ENCODE data around the gene RBP7.

Gene RBP7

DNA sequence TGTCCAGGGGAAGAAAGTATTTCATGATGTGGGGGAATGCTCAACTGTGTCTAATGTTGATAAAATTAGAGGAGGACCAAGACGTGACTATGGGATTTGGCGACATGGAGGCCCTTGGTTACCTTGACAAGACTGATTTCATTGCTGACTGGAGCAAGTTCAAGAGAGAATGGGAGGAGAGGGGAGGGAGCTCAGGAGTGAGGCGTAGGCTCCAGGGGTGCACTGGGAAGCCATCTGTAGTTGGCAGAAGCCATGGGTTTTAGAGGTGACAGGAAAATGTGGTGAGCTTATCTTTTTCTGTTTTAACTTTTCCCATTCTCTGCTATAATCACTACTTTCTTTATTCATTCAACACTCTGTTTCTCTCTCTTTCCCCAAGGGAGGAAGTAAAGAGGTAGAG is 51.6 kb downstream of the RBP7 start:
- DNase-seq (ENCODE audit: low read depth in 2 of 2), result no peak
- H3K4me3 ChIP-seq (replicated peaks in 1 of 2; ENCODE audit: low read depth in 2 of 2, low read length in 2 of 2), result no peak overlapping the region
- TF ChIP-seq, protein P1, sequence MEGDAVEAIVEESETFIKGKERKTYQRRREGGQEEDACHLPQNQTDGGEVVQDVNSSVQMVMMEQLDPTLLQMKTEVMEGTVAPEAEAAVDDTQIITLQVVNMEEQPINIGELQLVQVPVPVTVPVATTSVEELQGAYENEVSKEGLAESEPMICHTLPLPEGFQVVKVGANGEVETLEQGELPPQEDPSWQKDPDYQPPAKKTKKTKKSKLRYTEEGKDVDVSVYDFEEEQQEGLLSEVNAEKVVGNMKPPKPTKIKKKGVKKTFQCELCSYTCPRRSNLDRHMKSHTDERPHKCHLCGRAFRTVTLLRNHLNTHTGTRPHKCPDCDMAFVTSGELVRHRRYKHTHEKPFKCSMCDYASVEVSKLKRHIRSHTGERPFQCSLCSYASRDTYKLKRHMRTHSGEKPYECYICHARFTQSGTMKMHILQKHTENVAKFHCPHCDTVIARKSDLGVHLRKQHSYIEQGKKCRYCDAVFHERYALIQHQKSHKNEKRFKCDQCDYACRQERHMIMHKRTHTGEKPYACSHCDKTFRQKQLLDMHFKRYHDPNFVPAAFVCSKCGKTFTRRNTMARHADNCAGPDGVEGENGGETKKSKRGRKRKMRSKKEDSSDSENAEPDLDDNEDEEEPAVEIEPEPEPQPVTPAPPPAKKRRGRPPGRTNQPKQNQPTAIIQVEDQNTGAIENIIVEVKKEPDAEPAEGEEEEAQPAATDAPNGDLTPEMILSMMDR (IDR thresholded peaks at IDR 0.05; ENCODE audit: low read depth, low read length), result no peak

DNA sequence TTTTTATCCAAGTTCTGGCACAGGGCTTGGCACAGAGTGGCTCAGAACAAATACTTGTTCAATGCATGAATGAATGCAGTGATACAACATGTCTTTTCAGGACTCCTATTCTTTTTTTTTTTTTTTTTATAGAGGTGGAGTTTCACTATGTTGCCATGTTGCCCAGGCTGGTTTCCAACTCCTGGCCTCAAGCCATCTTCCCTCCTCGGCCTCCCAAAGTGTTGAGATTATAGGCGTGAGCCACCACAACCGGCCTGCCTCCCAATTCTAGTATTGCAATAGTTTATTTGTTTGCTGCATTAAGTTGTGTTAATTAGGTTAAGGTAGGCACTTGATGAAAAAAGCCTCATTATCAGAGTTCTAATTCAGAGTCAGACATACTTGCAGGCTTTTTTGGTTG is 53.6 kb downstream of the RBP7 start:
- no peak overlapping the region for H3K4me3 ChIP-seq (replicated peaks in 1 of 2; ENCODE audit: low read depth in 2 of 2, low read length in 2 of 2)
- peak in 1 of 2 donors; percentile 31 for DNase-seq (ENCODE audit: low read depth in 2 of 2)
- TF ChIP-seq, protein P1 (IDR thresholded peaks at IDR 0.05; ENCODE audit: low read depth, low read length), result no peak

DNA sequence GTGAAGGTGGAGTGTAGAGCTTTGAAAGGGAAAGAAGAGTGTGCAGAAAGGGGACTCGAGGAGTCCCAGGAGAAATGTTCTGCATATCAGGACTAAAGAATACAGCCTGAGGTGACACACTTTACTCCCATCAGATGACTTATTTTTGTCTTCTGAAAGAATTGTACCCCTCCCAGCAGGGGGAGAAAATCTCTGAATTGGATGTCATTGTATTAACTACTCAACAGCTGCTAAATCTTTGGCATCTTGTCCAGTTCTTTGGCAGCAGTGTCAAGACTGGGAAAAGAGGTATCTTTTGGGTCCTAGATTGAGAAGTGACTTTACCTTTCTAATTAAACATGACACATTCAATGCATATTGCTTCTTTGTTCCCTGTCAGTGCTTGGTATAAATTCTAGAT is 54.6 kb downstream of the RBP7 start:
- H3K4me3 ChIP-seq (replicated peaks in 1 of 2; ENCODE audit: low read depth in 2 of 2, low read length in 2 of 2), result no peak overlapping the region
- TF ChIP-seq, protein P1 (IDR thresholded peaks at IDR 0.05; ENCODE audit: low read depth, low read length), result no peak
- DNase-seq (ENCODE audit: low read depth in 2 of 2), result no peak

DNA sequence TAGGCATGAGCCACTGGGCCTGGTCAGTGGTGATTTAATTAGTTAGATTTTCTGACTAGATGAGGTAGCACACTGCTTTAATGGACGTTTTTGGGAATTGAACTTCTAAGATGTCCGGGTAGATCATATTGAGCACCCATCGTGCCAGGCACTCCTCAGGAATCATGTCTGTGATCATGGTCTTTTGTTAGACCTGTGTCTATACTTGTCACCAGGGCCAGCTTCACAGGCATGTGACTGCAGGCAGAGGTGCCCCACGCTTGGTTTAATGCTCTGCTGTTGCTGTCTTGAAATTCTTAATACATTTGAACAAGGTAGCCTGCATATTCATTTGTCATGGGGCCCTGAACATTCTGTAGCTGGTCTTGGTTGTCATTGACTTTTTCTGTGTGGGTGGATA is 55.3 kb downstream of the RBP7 start:
- TF ChIP-seq, protein P1 (IDR thresholded peaks at IDR 0.05; ENCODE audit: low read depth, low read length), result no peak
- DNase-seq (ENCODE audit: low read depth in 2 of 2), result no peak
- no peak overlapping the region for H3K4me3 ChIP-seq (replicated peaks in 1 of 2; ENCODE audit: low read depth in 2 of 2, low read length in 2 of 2)

DNA sequence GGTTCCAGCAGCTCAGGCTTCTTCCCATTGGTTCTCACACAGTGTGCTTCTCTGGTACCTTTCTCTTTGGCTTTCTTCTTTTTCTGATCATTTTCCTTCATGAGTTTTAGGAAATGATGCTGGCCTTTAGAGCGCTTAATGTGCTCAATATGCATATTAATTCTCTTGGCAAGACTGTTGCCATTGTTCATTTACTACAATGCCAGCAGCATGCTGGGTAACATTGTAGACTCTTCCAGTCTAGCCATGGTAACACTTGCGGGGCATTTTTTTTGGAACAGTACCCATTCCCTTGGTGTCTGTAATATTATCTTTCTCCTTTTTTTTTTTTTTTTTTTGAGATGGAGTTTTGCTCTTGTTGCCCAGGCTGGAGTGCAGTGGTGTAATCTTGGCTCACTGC is 57.4 kb downstream of the RBP7 start:
- TF ChIP-seq, protein P1 (IDR thresholded peaks at IDR 0.05; ENCODE audit: low read depth, low read length), result no peak
- H3K4me3 ChIP-seq (replicated peaks in 1 of 2; ENCODE audit: low read depth in 2 of 2, low read length in 2 of 2), result no peak overlapping the region
- no peak for DNase-seq (ENCODE audit: low read depth in 2 of 2)

DNA sequence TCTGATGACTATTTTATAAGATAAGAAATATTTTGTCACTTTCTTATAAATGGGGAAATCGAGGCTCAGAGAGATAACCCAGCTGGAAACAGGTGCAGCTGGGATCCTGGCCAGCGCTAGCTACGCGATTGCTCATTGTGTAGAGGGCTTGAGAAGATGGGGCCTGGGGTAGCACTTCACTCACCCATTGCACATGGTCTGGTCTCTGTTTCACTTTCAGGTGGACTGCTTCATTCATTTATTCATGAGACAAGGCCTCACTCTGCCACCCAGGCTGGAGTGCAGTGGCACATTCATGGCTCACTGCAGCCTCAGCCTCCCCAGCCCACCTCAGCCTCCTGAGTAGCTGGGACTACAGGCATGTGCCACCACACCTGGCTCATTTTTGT is 59.6 kb downstream of the RBP7 start:
- no peak for DNase-seq (ENCODE audit: low read depth in 2 of 2)
- TF ChIP-seq, protein P1 (IDR thresholded peaks at IDR 0.05; ENCODE audit: low read depth, low read length), result no peak
- H3K4me3 ChIP-seq (replicated peaks in 1 of 2; ENCODE audit: low read depth in 2 of 2, low read length in 2 of 2), result no peak overlapping the region

DNA sequence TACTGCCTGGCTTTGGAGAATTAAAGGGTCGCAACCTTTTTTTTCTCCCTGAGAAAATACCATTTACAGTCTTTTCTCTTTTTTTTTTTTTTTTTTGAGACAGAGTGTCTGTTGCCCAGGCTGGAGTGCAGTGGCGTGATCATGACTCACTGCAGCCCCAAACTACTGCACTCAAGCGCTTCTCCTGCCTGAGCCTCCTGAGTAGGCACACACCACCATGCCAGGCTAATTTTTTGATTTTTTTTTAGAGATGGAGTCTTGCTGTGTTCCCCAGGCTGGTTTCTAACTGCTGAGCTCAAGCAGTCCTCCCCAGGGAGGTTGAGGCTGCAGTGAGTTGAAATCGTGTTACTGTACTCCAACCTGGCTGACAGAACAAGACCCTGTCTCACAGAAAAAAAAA is 60.3 kb downstream of the RBP7 start:
- DNase-seq (ENCODE audit: low read depth in 2 of 2), result peak; percentile 61 to 67
- TF ChIP-seq, protein P1 (IDR thresholded peaks at IDR 0.05; ENCODE audit: low read depth, low read length), result no peak
- no peak overlapping the region for H3K4me3 ChIP-seq (replicated peaks in 1 of 2; ENCODE audit: low read depth in 2 of 2, low read length in 2 of 2)
